Natural killer cell treated with Interleukin-12 subunit alpha and Interleukin-12 subunit beta and Interleukin-15 and Interleukin-18, amount 100 ng/mL, for 72 hours (primary cell): ENCODE measurements around the gene SCFD1. TPM values are rescaled to one million over a fixed set of nuclear protein-coding genes. Genes with fewer than 3 reads are reported as not detected.
A peak's percentile ranks its signal among the peaks of the same experiment; 100 is the strongest.
"Not testable (repeated sequence)": the region's sequence is repeated elsewhere in the genome, so short reads cannot be mapped to it uniquely, and the experiment has no call there.

Experiments used
- ATAC-seq, 2 donors: fragments of 150-1000 bp; cut with Tn5 transposase in 1 of 2; sonication (Bioruptor Pico), chemical (Tn5 transposase) in 1 of 2; 2 replicates each; pipeline ENCODE4 v1.10.0; 2021
- DNase-seq: peaks from one replicate; pipeline ENCODE4 v3.0.0; 2022; ENCODE audit warnings: low spot score
- H3K27ac Mint-ChIP-seq, 2 donors: 1 replicate in 1 of 2; 2 replicates in 1 of 2; pipeline ENCODE4 v1.8.0; 2022; ENCODE audit warnings: mixed read lengths in 2 of 2, mild to moderate bottlenecking in 1 of 2, moderate library complexity in 1 of 2
- H3K27me3 Mint-ChIP-seq, 2 donors: 1 replicate in 1 of 2; 2 replicates in 1 of 2; pipeline ENCODE4 v1.8.0; 2022; ENCODE audit warnings: mixed read lengths in 2 of 2
- H3K36me3 Mint-ChIP-seq: one replicate; pipeline ENCODE4 v1.8.0; 2022; ENCODE audit warnings: mixed read lengths
- H3K4me1 Mint-ChIP-seq, 2 donors: 1 replicate in 1 of 2; 2 replicates in 1 of 2; pipeline ENCODE4 v1.8.0; 2022; ENCODE audit warnings: low read depth in 2 of 2, mixed read lengths in 2 of 2, mild to moderate bottlenecking in 1 of 2
- H3K4me3 Mint-ChIP-seq: one replicate; pipeline ENCODE4 v1.8.0; 2022; ENCODE audit warnings: mixed read lengths
- H3K9me3 Mint-ChIP-seq: 2 replicates; pipeline ENCODE4 v1.8.0; 2022; ENCODE audit warnings: mixed read lengths
- total RNA-seq, 2 donors: library from RNA; stranded (reverse); gene quantifications; one replicate each; pipeline ENCODE4 v1.2.3, GENCODE V29; 2022

The SCFD1 gene
- total RNA-seq, 2 donors from 2014 or later, result 75.9 to 79.4 TPM

GRCh38 chr14:30596935-30597334 lies 25.2 kb upstream of the SCFD1 start:
- ATAC-seq (no peak), DNase-seq (no peak)
- Mint-ChIP-seq H3K27ac (no peak overlapping the region), H3K36me3 (peaks cover 13% of the 10 kb centered on the region), H3K9me3 (no peaks in the 10 kb centered on the region), H3K4me3 (no peak overlapping the region), H3K27me3 (no peaks in the 10 kb centered on the region), H3K4me1 (peaks cover 5 to 8% of the 10 kb centered on the region in 2 donors)

GRCh38 chr14:30597504-30597903 lies 24.6 kb upstream of the SCFD1 start:
- Mint-ChIP-seq H3K27ac (no peak overlapping the region), H3K27me3 (no peaks in the 10 kb centered on the region), H3K4me3 (no peak overlapping the region), H3K36me3 (peaks cover 13% of the 10 kb centered on the region), H3K4me1 (peaks cover 5 to 8% of the 10 kb centered on the region in 2 donors), H3K9me3 (no peaks in the 10 kb centered on the region)
- no peak for ATAC-seq
- no peak for DNase-seq

- Mint-ChIP-seq H3K4me3 (no peak overlapping the region), H3K4me1 (peaks cover 5 to 6% of the 10 kb centered on the region in 2 donors), H3K27ac (no peak overlapping the region), H3K27me3 (no peaks in the 10 kb centered on the region), H3K9me3 (no peaks in the 10 kb centered on the region), H3K36me3 (peaks cover 13% of the 10 kb centered on the region)
- ATAC-seq (no peak), DNase-seq (no peak)
These were observed 20.9 kb upstream of the SCFD1 start for GRCh38 chr14:30600922-30601918.

- H3K4me3 Mint-ChIP-seq, result no peak overlapping the region
- no peak for DNase-seq
- no peak for ATAC-seq
- no peaks in the 10 kb centered on the region for H3K27me3 Mint-ChIP-seq
- H3K9me3 Mint-ChIP-seq, result no peaks in the 10 kb centered on the region
- H3K4me1 Mint-ChIP-seq, result no peaks in the 10 kb centered on the region
- H3K27ac Mint-ChIP-seq, result no peak overlapping the region
- peaks cover 17% of the 10 kb centered on the region for H3K36me3 Mint-ChIP-seq
These were observed 18.7 kb upstream of the SCFD1 start for GRCh38 chr14:30603402-30603801.

GRCh38 chr14:30604696-30605095 lies 17.4 kb upstream of the SCFD1 start:
- H3K4me3 Mint-ChIP-seq, ATAC-seq, H3K9me3 Mint-ChIP-seq, H3K4me1 Mint-ChIP-seq, H3K27me3 Mint-ChIP-seq, H3K27ac Mint-ChIP-seq, DNase-seq: not testable (repeated sequence)
- peaks cover 21% of the 10 kb centered on the region for H3K36me3 Mint-ChIP-seq

GRCh38 chr14:30607156-30607780 lies 14.9 kb upstream of the SCFD1 start:
- ATAC-seq, result peak; percentile 76 to 82
- no peaks in the 10 kb centered on the region for H3K4me1 Mint-ChIP-seq

GRCh38 chr14:30608533-30609006 lies 13.5 kb upstream of the SCFD1 start:
- no peaks in the 10 kb centered on the region for H3K4me1 Mint-ChIP-seq
- no peak overlapping the region for H3K27ac Mint-ChIP-seq
- ATAC-seq (no peak), DNase-seq (no peak)
- H3K27me3 Mint-ChIP-seq, result no peaks in the 10 kb centered on the region
- H3K4me3 Mint-ChIP-seq, result no peak overlapping the region
- H3K9me3 Mint-ChIP-seq, result no peaks in the 10 kb centered on the region
- peaks cover 12% of the 10 kb centered on the region for H3K36me3 Mint-ChIP-seq

More at GRCh38 chr14:30607156-30607780, 14.9 kb upstream of the SCFD1 start:
- H3K4me3 Mint-ChIP-seq, result no peak overlapping the region
- no peaks in the 10 kb centered on the region for H3K9me3 Mint-ChIP-seq
- H3K27me3 Mint-ChIP-seq, result no peaks in the 10 kb centered on the region
- DNase-seq, result no peak
- H3K27ac Mint-ChIP-seq, result no peak overlapping the region
- H3K36me3 Mint-ChIP-seq, result peaks cover 12% of the 10 kb centered on the region

- H3K27me3 Mint-ChIP-seq, result no peaks in the 10 kb centered on the region
- DNase-seq, result no peak
- no peak overlapping the region for H3K27ac Mint-ChIP-seq
- H3K4me3 Mint-ChIP-seq, result no peak overlapping the region
- H3K36me3 Mint-ChIP-seq, result peaks cover 12% of the 10 kb centered on the region
- H3K4me1 Mint-ChIP-seq, result no peaks in the 10 kb centered on the region
- H3K9me3 Mint-ChIP-seq, result no peaks in the 10 kb centered on the region
- no peak for ATAC-seq
These were observed 11.3 kb upstream of the SCFD1 start for GRCh38 chr14:30610787-30611343.

GRCh38 chr14:30614155-30614554 lies 8.0 kb upstream of the SCFD1 start:
- peaks cover 7% of the 10 kb centered on the region for H3K36me3 Mint-ChIP-seq
- DNase-seq, result no peak
- no peaks in the 10 kb centered on the region for H3K27me3 Mint-ChIP-seq
- no peak overlapping the region for H3K4me3 Mint-ChIP-seq
- no peaks in the 10 kb centered on the region for H3K4me1 Mint-ChIP-seq
- ATAC-seq, result no peak
- no peaks in the 10 kb centered on the region for H3K9me3 Mint-ChIP-seq
- no peak overlapping the region for H3K27ac Mint-ChIP-seq

GRCh38 chr14:30620178-30620577 lies 1.9 kb upstream of the SCFD1 start:
- ATAC-seq (peak; percentile 21 to 53), DNase-seq (no peak)
- Mint-ChIP-seq H3K27me3 (no peaks in the 10 kb centered on the region), H3K27ac (peak overlapping the region; percentile 63 to 77), H3K36me3 (peaks cover 9% of the 10 kb centered on the region), H3K9me3 (no peaks in the 10 kb centered on the region), H3K4me3 (peak overlapping the region; percentile 78), H3K4me1 (peaks cover 24 to 26% of the 10 kb centered on the region in 2 donors)

GRCh38 chr14:30621354-30621939 lies 672 bp upstream of the SCFD1 start:
- peaks cover 24 to 26% of the 10 kb centered on the region in 2 donors for H3K4me1 Mint-ChIP-seq

GRCh38 chr14:30623412-30624131 lies 1.5 kb downstream of the SCFD1 start:
- DNase-seq (no peak), ATAC-seq (no peak)
- peaks cover 32 to 35% of the 10 kb centered on the region in 2 donors for H3K4me1 Mint-ChIP-seq
- peak overlapping the region; percentile 92 for H3K4me3 Mint-ChIP-seq
- peak overlapping the region in 1 of 2 donors; percentile 97 for H3K27ac Mint-ChIP-seq
- H3K9me3 Mint-ChIP-seq, result no peaks in the 10 kb centered on the region
- no peaks in the 10 kb centered on the region for H3K27me3 Mint-ChIP-seq
- H3K36me3 Mint-ChIP-seq, result peaks cover 15% of the 10 kb centered on the region

More at GRCh38 chr14:30621354-30621939, 672 bp upstream of the SCFD1 start:
- H3K4me3 Mint-ChIP-seq, result peak overlapping the region; percentile 92
- ATAC-seq (no peak), DNase-seq (no peak)
- H3K9me3 Mint-ChIP-seq, result no peaks in the 10 kb centered on the region
- H3K27ac Mint-ChIP-seq, result peak overlapping the region; percentile 90 to 97
- H3K36me3 Mint-ChIP-seq, result peaks cover 9% of the 10 kb centered on the region
- H3K27me3 Mint-ChIP-seq, result no peaks in the 10 kb centered on the region

- ATAC-seq (no peak), DNase-seq (no peak)
- Mint-ChIP-seq H3K4me1 (peaks cover 32 to 39% of the 10 kb centered on the region in 2 donors), H3K9me3 (no peaks in the 10 kb centered on the region), H3K36me3 (peaks cover 15% of the 10 kb centered on the region), H3K4me3 (peak overlapping the region; percentile 64), H3K27me3 (no peaks in the 10 kb centered on the region), H3K27ac (no peak overlapping the region)
These were observed 2.0 kb downstream of the SCFD1 start for GRCh38 chr14:30624132-30624423.
